AG10803 (cell line): ENCODE data around the gene ATP5F1E.
A peak's percentile ranks its signal among the peaks of the same experiment; 100 is the strongest.

Experiments
- DNase-seq: peaks from one replicate; pipeline ENCODE4 v3.0.0; 2010; ENCODE audit warnings: low read depth
- H3K4me3 ChIP-seq: 2 replicates; pipeline ENCODE4 v1.5.1; 2011; ENCODE audit warnings: mild to moderate bottlenecking, low read length, control low read depth
- TF ChIP-seq, protein P1 (sequence below): conservative IDR thresholded peaks from 2 replicates; pipeline ENCODE4 v1.5.1; 2011; ENCODE audit warnings: mild to moderate bottlenecking, low read length, control low read depth, inconsistent platforms

ATP5F1E gene

DNA sequence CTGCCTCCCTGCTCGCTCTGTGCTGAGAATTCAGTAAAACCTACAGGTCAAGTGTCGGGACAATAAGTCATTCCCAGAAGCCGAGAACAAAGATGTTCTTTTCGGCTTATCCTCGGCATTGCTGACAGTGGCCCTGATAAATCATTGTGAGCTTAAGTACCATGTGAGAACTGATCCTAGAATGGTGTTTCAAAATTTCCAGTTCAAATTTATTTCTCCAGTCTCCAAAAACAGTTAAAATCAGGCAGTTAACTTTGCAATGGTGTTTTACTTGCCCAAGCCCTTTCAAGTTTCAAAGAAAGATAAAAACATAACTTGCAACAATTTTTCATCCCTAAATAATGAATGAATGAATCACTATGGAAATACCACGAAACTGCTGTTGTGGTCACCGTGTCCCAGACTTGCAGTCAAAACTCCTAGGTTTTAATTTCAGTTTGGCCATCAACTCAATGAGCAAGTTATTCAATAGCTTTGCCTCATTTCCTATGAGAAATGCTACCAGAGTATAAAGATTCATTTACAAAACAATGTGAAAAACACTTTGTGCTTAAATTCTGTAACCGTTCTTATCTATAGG, 4.3 kb downstream of the ATP5F1E start:
- peak; percentile 77 for DNase-seq
- H3K4me3 ChIP-seq: no peak overlapping the region
- TF ChIP-seq, protein P1, sequence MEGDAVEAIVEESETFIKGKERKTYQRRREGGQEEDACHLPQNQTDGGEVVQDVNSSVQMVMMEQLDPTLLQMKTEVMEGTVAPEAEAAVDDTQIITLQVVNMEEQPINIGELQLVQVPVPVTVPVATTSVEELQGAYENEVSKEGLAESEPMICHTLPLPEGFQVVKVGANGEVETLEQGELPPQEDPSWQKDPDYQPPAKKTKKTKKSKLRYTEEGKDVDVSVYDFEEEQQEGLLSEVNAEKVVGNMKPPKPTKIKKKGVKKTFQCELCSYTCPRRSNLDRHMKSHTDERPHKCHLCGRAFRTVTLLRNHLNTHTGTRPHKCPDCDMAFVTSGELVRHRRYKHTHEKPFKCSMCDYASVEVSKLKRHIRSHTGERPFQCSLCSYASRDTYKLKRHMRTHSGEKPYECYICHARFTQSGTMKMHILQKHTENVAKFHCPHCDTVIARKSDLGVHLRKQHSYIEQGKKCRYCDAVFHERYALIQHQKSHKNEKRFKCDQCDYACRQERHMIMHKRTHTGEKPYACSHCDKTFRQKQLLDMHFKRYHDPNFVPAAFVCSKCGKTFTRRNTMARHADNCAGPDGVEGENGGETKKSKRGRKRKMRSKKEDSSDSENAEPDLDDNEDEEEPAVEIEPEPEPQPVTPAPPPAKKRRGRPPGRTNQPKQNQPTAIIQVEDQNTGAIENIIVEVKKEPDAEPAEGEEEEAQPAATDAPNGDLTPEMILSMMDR: no peak

DNA sequence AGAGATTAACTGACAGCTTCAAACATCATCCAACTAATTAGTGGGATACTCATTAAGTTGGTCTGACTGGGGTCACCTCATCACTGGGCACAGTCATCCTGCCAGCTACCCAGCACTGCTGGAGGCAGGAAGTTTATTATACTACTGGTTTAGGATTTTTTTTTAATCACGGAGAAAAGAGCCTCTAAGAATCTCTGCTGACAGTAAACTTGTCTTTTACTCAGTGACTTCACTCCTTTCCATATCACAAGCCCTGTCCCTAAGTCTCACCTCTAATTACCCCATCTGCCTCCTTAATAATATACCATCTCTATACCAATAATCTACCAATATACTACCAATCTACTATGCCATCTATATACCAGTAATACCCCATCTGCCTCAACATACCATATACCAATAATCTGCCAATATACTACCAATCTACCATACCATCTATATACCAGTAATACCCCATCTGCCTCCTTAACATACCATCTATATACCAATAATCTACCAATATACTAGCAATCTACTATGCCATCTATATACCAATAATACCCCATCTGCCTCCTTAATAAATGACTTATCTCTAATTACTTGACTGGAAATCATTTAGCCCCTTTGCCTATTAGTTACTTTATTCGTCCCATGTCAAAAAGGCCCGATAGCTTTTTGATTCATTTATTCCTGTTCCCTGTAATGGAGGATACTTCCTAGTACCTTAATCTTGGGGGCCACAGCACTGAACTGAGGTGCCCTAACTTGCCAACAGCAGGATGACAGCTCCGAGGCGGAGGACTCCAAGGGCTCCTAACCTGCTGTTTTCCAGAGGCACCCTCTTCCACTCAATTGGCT, 5.0 kb downstream of the ATP5F1E start:
- DNase-seq: no peak
- no peak overlapping the region for H3K4me3 ChIP-seq
- TF ChIP-seq, protein P1: no peak

DNA sequence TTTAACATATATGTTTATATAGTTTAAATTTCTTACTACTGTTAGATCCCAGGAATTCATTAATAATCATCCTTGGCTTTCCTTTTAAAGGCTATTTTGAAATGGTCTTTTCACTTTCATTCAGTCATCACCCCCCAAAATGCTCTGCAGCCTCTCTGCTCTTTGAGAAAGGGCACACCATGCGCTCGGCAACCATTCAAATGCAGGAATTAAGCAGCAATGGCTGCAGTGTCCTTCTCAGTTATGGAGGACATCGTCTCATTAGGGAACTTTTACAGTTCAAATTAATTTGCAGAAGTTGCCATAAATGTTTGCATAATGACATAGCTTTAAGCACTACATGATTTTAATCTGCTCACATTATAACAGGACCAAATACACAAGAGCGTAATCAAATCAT, 6.6 kb downstream of the ATP5F1E start:
- TF ChIP-seq, protein P1: no peak
- no peak overlapping the region for H3K4me3 ChIP-seq
- DNase-seq: no peak

DNA sequence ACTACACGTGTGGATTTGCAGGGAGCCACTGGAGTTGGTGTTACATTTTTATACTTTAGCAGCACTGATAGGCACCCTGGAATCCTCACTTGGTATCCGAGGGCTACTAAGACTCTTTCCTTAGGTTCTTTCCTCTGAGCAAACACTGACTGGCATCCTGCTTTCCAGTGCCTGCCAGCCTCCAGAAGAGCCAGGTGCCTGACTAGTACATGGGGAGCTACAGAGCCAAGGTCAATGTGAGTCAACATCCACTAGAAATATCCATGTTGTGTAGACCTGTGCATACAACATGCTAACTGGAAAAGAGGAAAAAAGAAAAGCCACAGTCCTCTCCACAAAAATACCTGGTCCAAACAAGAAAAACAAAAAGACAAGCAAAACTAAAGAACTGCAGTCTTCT, 7.0 kb downstream of the ATP5F1E start:
- H3K4me3 ChIP-seq: no peak overlapping the region
- DNase-seq: no peak
- TF ChIP-seq, protein P1: no peak

GRCh38 chr20:59024111-59024530, 8.0 kb downstream of the ATP5F1E start:
- H3K4me3 ChIP-seq: no peak overlapping the region
- TF ChIP-seq, protein P1: no peak
- no peak for DNase-seq

GRCh38 chr20:59023616-59024015, 8.5 kb downstream of the ATP5F1E start:
- TF ChIP-seq, protein P1: no peak
- no peak for DNase-seq
- H3K4me3 ChIP-seq: no peak overlapping the region

GRCh38 chr20:59022754-59023153, 9.4 kb downstream of the ATP5F1E start:
- DNase-seq: no peak
- no peak overlapping the region for H3K4me3 ChIP-seq
- TF ChIP-seq, protein P1: no peak
